ENCODE measurements around the gene LRP1B.

Gene LRP1B

DNA sequence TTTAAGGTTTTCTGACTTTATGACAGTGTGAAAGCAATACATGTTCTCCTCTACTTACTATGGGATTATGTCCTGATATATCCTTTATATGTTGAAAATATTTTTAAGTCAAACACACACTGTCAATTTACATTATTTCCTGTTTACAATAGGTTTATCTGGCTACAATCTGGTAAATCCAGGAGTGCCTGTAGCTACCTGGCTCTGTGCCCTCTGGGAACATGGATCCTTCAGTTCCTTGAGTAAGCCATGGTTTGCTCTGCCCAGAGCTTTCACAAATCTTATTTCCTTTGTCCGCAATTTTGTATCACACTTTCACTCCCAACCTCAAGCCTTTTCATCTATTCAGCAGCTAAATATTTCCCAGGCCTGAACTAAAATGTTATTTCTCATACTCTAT, 1768.5 kb downstream of the LRP1B start:
- TF ChIP-seq, protein P1, sequence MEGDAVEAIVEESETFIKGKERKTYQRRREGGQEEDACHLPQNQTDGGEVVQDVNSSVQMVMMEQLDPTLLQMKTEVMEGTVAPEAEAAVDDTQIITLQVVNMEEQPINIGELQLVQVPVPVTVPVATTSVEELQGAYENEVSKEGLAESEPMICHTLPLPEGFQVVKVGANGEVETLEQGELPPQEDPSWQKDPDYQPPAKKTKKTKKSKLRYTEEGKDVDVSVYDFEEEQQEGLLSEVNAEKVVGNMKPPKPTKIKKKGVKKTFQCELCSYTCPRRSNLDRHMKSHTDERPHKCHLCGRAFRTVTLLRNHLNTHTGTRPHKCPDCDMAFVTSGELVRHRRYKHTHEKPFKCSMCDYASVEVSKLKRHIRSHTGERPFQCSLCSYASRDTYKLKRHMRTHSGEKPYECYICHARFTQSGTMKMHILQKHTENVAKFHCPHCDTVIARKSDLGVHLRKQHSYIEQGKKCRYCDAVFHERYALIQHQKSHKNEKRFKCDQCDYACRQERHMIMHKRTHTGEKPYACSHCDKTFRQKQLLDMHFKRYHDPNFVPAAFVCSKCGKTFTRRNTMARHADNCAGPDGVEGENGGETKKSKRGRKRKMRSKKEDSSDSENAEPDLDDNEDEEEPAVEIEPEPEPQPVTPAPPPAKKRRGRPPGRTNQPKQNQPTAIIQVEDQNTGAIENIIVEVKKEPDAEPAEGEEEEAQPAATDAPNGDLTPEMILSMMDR (IDR thresholded peaks at IDR 0.05) = no peak
- TF ChIP-seq ZFX (IDR thresholded peaks at IDR 0.05; ENCODE audit: borderline replicate concordance) = no peak
- H3K27ac ChIP-seq = no peak overlapping the region

DNA sequence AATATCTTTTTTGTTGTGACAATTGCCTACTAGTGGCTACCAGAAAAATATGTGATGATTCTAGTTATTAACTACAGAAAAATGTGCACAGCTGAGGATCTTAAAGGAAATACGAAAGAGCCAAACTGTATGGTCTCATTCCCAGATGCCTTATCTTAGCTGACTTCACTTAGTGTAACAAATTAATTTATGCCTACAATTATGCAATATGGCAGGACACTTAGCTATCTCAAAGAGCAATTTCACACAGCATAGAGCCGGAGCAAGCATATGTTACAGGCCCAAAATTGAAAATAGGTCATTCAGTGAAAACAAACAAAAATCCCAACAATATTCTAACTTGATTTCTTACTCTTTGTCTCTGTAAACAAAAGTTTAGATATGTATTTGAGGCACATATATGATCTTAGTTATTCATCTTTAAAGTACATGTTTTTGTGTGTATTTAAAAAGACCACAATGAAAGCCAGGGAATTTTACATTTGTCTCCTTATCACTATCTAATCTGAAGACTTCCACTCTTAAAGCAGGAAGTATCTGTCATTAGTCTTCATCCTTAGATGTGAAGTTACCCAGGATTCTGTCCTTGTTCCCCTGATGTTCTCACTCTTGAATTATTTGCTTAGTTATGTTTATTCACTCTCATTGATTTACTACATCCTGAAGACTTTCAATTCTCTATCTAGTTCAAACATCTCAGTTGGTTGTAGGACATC, 1771.6 kb downstream of the LRP1B start:
- H3K27ac ChIP-seq = no peak overlapping the region
- no peak for TF ChIP-seq ZFX (IDR thresholded peaks at IDR 0.05; ENCODE audit: borderline replicate concordance)
- TF ChIP-seq, protein P1 (IDR thresholded peaks at IDR 0.05) = no peak

DNA sequence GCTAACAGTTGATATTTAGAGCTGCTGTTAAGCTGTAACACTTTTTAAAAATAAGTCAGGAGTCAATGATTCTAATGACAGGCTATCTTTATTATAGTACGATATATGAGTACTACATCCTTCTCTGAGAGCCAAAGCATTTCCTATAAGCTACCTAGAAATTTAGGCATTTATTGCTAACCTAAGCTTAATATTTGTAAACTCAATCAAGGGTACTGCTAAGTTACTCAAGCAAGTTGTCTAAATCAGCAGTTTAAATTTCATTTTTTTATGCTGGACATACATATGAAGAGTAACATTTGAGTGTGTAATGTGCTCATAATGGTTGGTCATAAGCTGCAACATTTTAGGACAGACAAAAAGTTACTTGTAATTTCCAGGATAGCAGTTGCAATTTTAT, 1774.1 kb downstream of the LRP1B start:
- no peak for TF ChIP-seq ZFX (IDR thresholded peaks at IDR 0.05; ENCODE audit: borderline replicate concordance)
- TF ChIP-seq, protein P1 (IDR thresholded peaks at IDR 0.05) = no peak
- no peak overlapping the region for H3K27ac ChIP-seq

DNA sequence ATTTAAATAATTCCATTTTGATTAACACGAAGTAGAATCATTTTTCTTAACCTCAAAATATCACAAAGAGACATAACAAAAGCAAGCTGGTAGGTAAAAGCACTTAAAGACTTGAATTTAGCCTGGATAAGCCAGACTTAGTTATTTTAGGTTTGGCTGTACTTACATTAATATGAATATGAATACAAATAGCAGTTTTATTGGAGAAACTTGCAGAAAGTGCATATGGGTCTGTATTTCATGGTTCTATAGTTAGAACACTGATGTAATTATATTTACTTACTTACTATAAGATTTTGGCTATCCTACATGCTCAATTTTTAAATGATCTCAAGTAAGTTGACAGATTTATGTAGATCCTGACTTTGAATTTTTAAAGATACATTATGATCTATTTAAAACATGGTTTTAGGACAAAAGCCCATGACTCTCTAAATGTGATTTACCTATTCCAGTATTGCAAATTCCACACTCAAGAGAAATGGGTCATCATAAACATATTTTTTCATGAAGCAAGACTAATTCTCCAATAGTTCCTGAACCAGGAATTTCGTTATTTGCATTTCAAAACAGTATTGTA, 1775.2 kb downstream of the LRP1B start:
- H3K27ac ChIP-seq = no peak overlapping the region
- TF ChIP-seq ZFX (IDR thresholded peaks at IDR 0.05; ENCODE audit: borderline replicate concordance) = no peak
- TF ChIP-seq, protein P1 (IDR thresholded peaks at IDR 0.05) = no peak

DNA sequence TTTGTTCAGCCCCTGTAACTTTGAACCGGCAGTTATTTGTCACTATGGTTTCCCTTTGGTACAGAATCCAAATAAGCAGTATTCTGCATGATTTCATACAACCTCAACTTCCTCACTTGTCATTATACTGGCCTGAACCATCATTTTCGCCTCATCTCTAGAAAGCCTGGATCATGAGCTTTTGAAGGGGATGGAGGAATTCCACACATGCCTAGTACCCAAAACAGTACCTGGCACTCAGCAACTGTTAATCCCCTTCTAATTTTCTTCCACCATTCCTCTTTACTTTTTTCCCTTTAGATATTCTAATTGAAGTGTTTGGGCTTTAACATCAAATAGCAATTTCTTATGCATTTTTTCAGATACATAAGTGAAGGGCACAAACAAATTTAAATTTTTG, 1776.3 kb downstream of the LRP1B start:
- TF ChIP-seq ZFX (IDR thresholded peaks at IDR 0.05; ENCODE audit: borderline replicate concordance) = no peak
- H3K27ac ChIP-seq = no peak overlapping the region

DNA sequence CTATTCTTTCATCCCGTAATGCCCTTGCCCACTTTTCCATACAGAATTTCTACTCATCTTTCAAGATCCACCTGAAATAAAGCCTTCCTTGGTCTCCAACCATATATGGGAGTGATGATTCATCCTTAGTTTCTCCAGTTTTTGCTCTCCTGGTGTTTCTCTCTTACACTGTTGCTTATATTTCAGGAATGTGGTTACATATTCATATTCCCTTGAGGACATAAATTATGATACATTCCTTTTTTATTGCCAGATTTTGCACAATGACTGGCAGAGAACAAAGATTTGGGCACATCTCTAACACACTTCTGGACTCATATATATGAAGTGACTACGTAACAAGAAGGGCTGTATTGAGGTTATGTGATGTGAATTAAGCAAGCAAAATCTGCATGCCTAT, 1777.3 kb downstream of the LRP1B start:
- no peak overlapping the region for H3K27ac ChIP-seq
- TF ChIP-seq, protein P1 (IDR thresholded peaks at IDR 0.05) = no peak
- TF ChIP-seq ZFX (IDR thresholded peaks at IDR 0.05; ENCODE audit: borderline replicate concordance) = no peak

DNA sequence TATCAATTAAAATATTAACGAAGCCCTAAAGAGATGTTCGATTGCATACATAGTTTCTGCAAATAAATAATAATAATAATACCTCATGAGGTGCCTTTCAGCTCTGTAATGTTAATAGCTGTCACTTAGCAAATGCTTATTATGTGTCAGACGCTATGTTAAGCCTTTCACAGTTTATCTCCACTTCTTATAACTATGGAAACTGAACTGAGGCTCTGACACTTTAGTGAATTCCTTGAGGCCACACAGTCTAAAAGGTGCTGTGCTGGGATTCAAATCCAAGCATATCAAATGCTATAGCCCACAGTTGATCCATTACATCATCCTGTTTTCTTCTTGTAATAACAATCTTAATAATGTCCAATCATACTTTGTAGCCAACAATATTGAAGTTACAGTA, 1779.1 kb downstream of the LRP1B start:
- no peak for TF ChIP-seq ZFX (IDR thresholded peaks at IDR 0.05; ENCODE audit: borderline replicate concordance)
- TF ChIP-seq, protein P1 (IDR thresholded peaks at IDR 0.05) = no peak
- H3K27ac ChIP-seq = no peak overlapping the region
